Smooth muscle cell (in vitro differentiated cells): ENCODE data around the gene SLC6A17. TPM values are rescaled to one million over a fixed set of nuclear protein-coding genes. Genes with fewer than 3 reads are reported as not detected.

Experiments used
- DNase-seq: peaks from one replicate; lab custom pipeline; 2025; ENCODE audit not compliant: unreplicated experiment; lab: John Stamatoyannopoulos, UW
- H2AFZ ChIP-seq: fragments of 200-600 bp; sonication (generic); 2 replicates; pipeline ENCODE4 v1.6.0; 2016; ENCODE audit warnings: antibody characterized with exemption, low read depth, mild to moderate bottlenecking
- H3F3A ChIP-seq: fragments of 200-600 bp; sonication (generic); 2 replicates; pipeline ENCODE4 v1.6.0; 2017; ENCODE audit warnings: antibody characterized with exemption, low read depth
- H3K27ac ChIP-seq: fragments of 200-600 bp; sonication (generic); 2 replicates; pipeline ENCODE4 v1.5.1; 2016; ENCODE audit warnings: low read depth, mild to moderate bottlenecking
- H3K27me3 ChIP-seq: fragments of 200-600 bp; sonication (generic); 2 replicates; pipeline ENCODE4 v1.6.1; 2016; ENCODE audit warnings: low read depth, mild to moderate bottlenecking
- H3K36me3 ChIP-seq: fragments of 200-600 bp; sonication (generic); 2 replicates; pipeline ENCODE4 v1.5.1; 2016; ENCODE audit warnings: low read depth
- H3K4me1 ChIP-seq: fragments of 200-600 bp; sonication (generic); 2 replicates; pipeline ENCODE4 v1.5.1; 2016; ENCODE audit warnings: low read depth
- H3K4me2 ChIP-seq: fragments of 200-600 bp; sonication (generic); 2 replicates; pipeline ENCODE4 v1.6.0; 2016; ENCODE audit warnings: mild to moderate bottlenecking
- H3K4me3 ChIP-seq: fragments of 200-600 bp; sonication (generic); 2 replicates; pipeline ENCODE4 v1.5.1; 2016; ENCODE audit warnings: mild to moderate bottlenecking
- H3K79me2 ChIP-seq: fragments of 200-600 bp; sonication (generic); 2 replicates; pipeline ENCODE4 v1.6.0; 2016; ENCODE audit warnings: low read depth, mild to moderate bottlenecking
- H3K9ac ChIP-seq: fragments of 200-600 bp; sonication (generic); 2 replicates; pipeline ENCODE4 v1.6.0; 2016; ENCODE audit warnings: low read depth
- H3K9me3 ChIP-seq: fragments of 200-600 bp; sonication (generic); replicated peaks from 2 replicates; pipeline ENCODE4 v1.5.1; 2016; ENCODE audit warnings: low read depth
- H4K20me1 ChIP-seq: fragments of 200-600 bp; sonication (generic); 2 replicates; pipeline ENCODE4 v1.6.0; 2016; ENCODE audit warnings: low read depth
- WGBS: methylation state at CpG from one replicate; pipeline ENCODE4 v1.1.7; 2016; ENCODE audit warnings: low lambda C conversion rate; 5-methylcytosine and 5-hydroxymethylcytosine counted together
- polyA plus RNA-seq: library from polyadenylated mRNA; unstranded; fragments of >200 nt; fragmentation: Nextera tagmentation; extraction: Ambion mirVana; gene quantifications from 2 replicates; pipeline ENCODE4 v1.2.1, GENCODE V29; 2016
- total RNA-seq: library from RNA; depleted of rRNA; stranded (reverse); fragments of >200 nt; gene quantifications from 2 replicates; pipeline ENCODE4 v1.2.3, GENCODE V29; 2014
- TF ChIP-seq, protein P1 (sequence below): fragments of 200-600 bp; sonication (generic); IDR thresholded peaks from 2 replicates; pipeline ENCODE4 v1.5.1; 2017; ENCODE audit warnings: borderline replicate concordance, mild to moderate bottlenecking, antibody characterized with exemption; ENCODE audit not compliant: insufficient read depth, poor library complexity, severe bottlenecking

SLC6A17 gene
- total and polyA plus RNA-seq, 2 experiments from 2014 or later, result 3.2 to 4.0 TPM

DNA sequence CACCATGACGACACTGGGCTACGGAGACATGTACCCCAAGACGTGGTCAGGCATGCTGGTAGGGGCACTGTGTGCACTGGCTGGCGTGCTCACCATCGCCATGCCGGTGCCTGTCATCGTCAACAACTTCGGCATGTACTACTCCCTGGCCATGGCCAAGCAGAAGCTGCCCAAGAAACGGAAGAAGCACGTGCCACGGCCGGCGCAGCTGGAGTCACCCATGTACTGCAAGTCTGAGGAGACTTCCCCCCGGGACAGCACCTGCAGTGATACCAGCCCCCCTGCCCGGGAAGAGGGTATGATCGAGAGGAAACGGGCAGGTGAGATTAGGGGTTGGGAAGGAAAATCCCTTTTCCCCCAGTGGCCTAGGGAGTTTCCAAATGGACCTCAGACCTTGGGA lies 73.3 kb downstream of the SLC6A17 start:
- no peak overlapping the region for H2AFZ ChIP-seq
- DNase-seq, result no peak
- H3F3A ChIP-seq, result no peaks in the 10 kb centered on the region
- H3K9ac ChIP-seq, result no peak overlapping the region
- TF ChIP-seq, protein P1, sequence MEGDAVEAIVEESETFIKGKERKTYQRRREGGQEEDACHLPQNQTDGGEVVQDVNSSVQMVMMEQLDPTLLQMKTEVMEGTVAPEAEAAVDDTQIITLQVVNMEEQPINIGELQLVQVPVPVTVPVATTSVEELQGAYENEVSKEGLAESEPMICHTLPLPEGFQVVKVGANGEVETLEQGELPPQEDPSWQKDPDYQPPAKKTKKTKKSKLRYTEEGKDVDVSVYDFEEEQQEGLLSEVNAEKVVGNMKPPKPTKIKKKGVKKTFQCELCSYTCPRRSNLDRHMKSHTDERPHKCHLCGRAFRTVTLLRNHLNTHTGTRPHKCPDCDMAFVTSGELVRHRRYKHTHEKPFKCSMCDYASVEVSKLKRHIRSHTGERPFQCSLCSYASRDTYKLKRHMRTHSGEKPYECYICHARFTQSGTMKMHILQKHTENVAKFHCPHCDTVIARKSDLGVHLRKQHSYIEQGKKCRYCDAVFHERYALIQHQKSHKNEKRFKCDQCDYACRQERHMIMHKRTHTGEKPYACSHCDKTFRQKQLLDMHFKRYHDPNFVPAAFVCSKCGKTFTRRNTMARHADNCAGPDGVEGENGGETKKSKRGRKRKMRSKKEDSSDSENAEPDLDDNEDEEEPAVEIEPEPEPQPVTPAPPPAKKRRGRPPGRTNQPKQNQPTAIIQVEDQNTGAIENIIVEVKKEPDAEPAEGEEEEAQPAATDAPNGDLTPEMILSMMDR, result no peak
- no peaks in the 10 kb centered on the region for H3K36me3 ChIP-seq
- no peak overlapping the region for H3K27ac ChIP-seq
- no peak overlapping the region for H3K4me2 ChIP-seq
- H4K20me1 ChIP-seq, result peaks cover 27% of the 10 kb centered on the region
- WGBS, result 95% methylated on average over 17 of the region's 17 CpGs
- H3K27me3 ChIP-seq, result no peaks in the 10 kb centered on the region
- no peaks in the 10 kb centered on the region for H3K79me2 ChIP-seq
- H3K9me3 ChIP-seq, result no peaks in the 10 kb centered on the region
- H3K4me1 ChIP-seq, result no peaks in the 10 kb centered on the region
- H3K4me3 ChIP-seq, result no peak overlapping the region

DNA sequence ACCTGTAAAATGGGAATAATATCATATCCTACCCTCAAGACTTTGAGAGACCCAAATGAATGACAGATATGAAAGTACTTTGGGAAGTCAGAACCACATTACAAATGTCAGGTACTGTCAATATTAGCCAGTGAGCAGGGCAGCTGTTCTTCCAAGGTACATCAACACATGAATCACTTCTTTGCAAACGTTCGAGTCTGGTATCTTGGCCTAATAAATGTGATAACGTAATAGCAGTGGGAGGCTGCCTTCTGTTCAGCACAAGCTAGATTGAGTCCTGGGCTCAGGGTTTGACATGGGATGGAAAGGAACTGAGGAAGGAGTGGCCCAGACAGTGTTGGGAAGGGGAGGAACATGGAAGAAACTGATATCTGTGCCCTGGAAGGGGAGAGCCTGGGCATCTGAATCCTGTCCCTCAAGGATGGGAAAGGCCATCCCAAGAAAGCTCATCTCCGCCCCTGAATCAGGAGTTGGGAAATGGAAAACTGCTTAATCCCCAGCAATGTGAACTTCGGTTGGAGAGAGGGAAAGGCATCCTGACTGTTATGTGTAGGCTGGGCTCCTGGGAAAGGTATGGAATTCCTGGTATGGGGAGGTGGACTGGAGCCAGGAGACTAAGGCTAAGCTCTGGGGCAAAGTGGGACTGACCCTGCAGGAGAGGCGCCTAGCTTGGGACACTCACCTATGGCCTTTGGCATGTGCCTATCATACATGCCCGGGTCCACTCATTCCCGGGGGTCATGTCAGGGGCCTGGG lies 74.1 kb downstream of the SLC6A17 start:
- Histone ChIP-seq H3K4me3 (no peak overlapping the region), H3K79me2 (no peaks in the 10 kb centered on the region), H3K27ac (no peak overlapping the region), H3K36me3 (no peaks in the 10 kb centered on the region), H3K4me1 (no peaks in the 10 kb centered on the region), H2AFZ (no peak overlapping the region), H3F3A (no peaks in the 10 kb centered on the region), H3K9ac (no peak overlapping the region), H3K27me3 (no peaks in the 10 kb centered on the region), H3K9me3 (no peaks in the 10 kb centered on the region), H4K20me1 (peaks cover 19% of the 10 kb centered on the region), H3K4me2 (no peak overlapping the region)
- TF ChIP-seq, protein P1, result no peak
- DNase-seq, result no peak
- WGBS, result 86% methylated on average over 8 of the region's 8 CpGs

DNA sequence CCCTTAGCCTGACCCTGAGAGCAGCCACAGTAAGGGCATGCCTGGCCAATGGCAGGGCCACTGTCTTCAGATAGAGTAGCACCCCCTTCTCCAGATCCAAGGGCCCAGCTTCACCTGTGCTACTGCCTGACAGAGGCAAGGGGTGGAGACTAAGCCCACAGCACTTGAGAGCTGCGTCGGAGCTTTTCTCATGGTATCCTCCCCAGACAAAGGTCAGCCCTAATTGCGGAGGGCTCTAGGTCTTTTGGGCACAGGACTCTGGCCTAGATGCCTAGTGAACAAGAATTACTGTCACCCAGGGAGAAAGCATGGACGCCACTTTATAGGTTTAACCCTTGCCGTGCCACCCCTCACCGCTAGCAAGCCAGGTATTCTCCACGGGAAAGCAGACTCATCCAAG lies 74.9 kb downstream of the SLC6A17 start:
- WGBS, result 75% methylated on average over 7 of the region's 7 CpGs
- Histone ChIP-seq H3K79me2 (no peaks in the 10 kb centered on the region), H3K9ac (no peak overlapping the region), H3K9me3 (no peaks in the 10 kb centered on the region), H3K4me2 (no peak overlapping the region), H3K4me1 (no peaks in the 10 kb centered on the region), H3K4me3 (no peak overlapping the region), H2AFZ (no peak overlapping the region), H3K36me3 (no peaks in the 10 kb centered on the region), H4K20me1 (peaks cover 11% of the 10 kb centered on the region), H3K27ac (no peak overlapping the region), H3K27me3 (no peaks in the 10 kb centered on the region), H3F3A (no peaks in the 10 kb centered on the region)
- TF ChIP-seq, protein P1, result no peak
- DNase-seq, result no peak
